Stimulated activated CD8-positive, alpha-beta memory T cell treated with anti-CD3 and anti-CD28 coated beads, Interleukin-7, amount 100 ng/mL, for 24 hours (primary cell): ENCODE results near the gene CFAP100.

ENCODE experiments used
- DNase-seq: peaks from one replicate; pipeline ENCODE4 v3.0.0-alpha.2; 2020; ENCODE audit warnings: low read depth

The CFAP100 gene

DNA sequence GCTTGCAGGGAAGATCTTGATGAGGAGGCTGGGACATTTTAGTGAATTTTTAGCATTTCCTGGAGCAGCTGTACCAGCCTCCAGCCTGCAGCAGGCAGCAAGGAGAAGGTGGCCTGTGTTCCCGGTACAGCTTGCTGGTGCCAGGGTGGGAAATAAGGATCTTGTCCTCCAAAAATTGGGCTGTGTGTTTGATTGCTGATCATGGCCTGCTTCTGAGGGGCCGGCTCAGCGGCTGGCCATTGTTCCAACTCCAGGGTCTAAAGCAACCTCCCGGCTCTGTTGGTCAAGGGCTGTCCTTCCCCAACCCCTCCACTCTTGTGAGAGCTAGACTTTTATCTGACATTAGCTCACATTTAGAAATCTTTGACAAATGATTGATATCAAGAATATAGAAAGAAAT lies 5.0 kb downstream of the CFAP100 start:
- no peak for DNase-seq

DNA sequence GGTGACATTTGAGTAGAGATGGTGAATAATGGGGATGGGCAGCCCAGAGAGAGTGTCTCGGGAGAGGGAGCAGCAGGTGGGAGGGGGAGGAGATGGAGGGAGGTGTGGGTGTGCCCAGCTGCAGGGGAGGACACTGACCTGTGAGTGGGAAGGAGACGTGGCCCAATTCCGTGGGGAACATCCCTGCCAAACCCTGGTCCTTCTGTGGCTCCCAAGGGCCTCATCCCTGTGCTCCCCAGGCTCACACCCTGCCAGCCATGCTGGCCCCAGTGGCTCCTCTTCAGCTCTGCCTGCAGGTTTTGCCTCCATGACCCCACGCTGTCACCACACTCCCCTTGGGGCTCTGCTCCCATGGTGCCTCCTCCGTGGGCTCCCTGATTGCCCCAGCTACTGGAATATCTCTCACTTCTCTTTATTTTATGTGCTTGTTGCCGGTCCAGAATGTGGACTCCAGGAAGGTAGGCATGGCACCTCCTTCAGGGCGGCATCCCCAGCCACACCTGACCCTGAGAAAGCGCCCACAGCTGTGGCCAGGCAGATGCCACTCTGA lies 7.0 kb downstream of the CFAP100 start:
- no peak for DNase-seq

DNA sequence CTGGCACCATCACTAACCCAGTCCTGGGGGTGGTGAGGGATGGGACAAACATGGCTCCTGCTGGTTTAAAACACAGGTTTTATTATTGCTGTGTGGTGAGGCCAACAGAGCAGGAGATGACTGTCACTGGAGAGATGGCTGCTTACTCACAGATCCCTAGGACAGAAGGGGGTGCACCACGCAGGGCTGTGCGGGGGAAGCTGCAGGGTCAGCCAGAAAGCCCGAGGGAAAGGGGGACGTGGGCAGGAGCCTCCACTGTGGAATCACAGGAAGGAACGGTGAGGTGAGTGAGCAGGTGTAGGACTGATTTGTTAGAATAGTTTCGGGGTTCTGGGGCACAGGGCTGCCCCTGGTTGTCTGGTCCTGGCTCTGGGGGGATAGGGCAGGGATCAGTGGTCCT lies 7.5 kb downstream of the CFAP100 start:
- DNase-seq = no peak

DNA sequence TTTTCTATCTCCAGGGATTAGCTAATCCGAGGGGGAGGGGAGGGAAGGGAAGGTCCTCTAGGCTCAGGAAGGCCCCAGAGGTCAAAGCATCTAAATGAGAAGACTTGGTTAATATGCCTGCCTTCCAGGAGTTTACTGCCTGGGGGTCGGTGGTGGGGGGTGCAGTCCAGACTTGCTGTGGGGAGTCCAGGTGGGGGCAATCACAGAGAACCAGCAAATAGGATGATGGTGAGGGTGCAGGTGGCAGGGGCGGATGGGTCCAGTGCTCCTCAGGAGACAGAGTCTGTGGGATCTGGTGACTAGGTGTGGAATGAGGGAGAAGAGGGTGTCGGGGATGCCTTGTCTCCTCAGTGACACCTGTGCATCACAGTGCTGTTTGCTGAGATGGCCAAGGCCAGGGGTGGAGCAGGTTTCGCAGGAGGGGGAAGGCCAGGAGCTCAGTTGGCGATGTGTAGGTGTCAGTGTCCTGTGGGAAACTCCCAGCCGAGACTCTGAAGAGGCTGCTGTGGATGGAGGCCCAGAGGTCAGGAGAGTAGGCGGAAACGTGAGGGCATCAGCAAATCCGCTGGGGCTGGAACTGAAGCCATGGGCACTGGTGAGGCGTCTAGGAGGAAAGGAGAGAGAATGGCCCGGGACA lies 8.1 kb downstream of the CFAP100 start:
- DNase-seq = no peak

DNA sequence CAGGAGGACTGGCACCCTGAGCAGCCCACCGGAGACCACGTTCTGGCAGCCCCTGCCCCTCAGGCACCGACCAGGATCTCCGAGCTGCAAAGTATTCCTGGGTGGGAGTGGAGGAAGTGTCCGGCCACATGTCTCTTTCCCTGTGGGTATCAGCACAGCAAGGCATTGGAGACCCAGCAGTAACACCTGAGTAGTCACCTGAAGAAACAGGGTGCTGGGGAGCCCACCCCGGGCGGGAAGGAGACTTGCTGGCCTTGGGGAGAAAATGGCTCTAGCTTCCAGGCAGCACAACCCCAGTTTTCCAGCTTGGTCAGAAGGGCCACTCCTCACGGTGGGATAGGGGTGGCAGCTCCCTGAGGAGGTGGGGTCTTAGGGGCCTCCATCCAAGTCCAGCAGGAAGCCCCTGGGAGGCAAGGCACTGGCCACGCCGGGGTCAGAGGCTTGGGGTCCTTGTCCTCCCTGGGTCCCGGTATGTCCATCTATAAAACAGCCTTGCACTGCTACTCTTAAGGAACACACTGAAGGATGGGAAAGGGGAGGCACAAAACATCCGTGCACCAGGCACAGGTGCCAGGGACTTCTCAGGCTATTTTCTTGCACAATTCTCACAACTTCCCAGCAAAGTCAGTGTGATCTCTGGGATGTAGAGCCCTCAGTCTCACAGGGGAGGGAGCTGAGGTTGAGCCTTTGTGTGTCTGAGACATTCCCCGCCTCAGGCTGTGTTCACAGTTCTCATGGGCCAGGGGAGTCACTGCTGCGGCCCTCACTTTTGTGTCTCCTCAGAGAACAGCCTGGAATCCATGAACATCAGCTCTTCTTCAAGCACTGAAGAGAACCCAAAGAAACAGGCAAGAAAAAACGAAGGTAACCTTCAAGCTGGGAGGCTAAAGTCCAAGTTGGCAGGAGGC lies 11.9 kb downstream of the CFAP100 start:
- no peak for DNase-seq

DNA sequence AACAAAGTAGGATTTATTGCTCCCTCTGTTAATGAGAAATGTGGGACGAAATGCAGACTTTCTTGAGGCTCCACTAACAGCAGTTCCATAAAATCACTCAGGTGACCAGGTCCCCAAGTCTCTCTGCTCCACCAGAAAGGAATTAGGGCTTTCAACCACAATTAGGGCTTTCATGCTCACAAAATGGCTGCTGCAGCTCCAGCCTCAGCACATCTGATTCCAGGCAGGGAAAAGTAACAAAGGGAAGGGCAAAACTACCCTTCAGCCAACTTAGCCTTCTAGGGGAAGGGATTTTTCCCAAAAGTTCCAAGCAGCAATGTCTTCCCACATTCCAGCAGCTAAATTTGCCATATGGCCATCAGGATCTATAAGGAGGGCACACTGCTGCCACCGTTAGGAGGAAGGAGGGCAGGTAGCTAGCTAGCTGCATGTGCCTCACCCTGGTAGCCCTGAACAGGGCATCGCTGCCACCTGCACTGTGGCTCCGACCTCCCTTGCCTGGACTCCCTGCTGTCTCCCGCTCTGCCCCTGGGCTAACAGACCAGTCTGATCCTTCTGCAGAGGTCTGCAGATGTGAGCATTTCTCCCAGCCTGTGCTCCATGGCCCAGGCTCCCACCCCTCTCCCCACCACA lies 12.8 kb downstream of the CFAP100 start:
- no peak for DNase-seq

DNA sequence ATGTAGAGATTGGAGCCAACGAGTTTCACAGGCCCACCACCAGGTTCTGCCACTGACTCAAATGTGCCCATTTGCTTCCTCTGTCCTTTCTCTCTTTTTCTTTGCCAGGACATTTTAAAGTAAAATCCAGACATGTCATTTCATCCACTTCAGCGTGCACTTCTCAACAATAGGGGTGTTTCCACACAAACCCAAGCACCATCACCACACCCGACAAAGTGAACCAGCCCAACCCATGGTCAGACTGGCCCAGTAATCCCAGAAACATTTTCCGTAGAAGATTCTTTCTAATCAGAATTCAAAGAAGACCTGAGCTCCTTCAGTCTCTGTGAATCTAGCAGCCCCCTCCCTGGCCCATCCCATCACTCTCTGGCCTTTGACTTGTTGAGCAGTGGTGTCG lies 13.4 kb downstream of the CFAP100 start:
- DNase-seq = no peak

DNA sequence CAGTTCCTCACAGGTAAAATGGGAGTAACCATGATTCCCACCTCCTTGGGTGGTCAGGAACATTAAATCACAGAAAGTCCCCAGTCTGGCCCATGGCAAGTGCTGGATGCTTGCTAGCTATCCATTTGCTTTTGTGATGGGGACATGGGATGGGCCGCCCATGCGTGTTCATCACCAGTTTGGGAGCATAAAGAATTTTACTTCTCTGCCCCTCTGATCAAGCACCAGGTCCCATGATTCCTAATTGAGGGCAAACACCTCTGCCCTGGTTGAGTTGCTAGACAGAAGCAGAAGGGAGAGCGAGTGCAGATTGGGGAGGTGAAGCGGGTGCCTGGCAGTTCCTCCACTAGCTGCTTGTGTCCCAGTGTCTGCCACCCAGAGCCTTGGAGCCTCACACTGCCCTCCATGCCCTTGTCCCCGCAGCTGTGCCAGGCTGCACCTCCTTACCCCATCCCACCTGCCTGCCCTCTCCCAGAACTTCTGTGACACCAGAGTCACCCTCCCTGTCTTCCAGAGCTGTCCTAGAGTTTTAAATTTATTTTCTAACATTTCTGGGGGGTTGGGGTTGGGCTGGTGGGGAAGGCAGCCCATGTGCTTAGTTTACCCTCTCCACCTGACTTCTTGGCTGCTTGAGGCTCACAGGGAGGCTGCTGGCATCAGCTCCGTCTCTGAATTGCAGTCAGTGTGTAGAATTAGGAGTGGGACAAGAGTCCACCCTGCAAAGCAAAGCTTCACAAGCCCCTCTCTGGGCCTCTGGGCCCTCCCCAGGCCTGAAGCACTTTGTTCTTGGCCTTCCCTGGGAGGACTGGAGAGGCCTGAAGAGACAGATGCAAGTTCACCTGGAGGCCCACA lies 18.4 kb downstream of the CFAP100 start:
- no peak for DNase-seq

DNA sequence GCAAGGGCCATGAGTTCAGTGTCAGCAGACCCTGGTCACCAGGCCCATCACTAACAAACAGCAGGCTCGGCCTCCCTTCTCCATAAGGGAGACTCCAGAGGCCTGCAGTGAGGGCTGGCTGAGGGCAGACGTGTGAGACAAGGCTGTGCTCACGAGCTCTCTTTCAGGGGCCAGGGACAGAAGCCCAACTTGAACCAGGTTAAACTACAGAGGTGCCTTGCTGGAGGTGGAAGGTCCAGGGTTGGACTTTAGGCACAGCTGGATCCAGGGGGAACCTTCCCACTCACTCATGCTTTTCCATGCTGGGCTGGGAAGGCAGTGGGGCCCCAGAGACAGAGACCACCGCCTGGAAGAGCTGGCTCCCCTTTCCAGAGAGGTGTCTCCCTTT lies 19.0 kb downstream of the CFAP100 start:
- no peak for DNase-seq

DNA sequence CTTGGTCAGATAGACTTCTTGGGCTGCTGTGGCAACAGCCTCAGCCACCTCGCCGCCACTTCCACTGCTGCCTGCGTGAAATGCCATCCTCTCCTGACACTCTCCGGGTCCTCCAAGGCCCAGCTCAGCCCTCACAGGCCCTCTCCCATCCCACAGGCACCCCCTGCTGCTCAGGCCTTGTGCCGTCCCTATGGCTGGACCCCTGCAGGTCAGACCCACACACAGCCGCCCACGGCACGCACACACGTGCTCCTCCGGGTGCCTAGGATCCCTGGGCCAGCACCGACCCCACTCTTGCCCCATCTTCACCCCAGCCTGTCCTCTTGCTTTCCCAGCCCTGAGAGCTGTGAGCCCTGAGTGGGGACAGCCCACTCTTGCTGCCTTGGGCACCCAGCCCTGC lies 19.7 kb downstream of the CFAP100 start:
- DNase-seq = no peak

DNA sequence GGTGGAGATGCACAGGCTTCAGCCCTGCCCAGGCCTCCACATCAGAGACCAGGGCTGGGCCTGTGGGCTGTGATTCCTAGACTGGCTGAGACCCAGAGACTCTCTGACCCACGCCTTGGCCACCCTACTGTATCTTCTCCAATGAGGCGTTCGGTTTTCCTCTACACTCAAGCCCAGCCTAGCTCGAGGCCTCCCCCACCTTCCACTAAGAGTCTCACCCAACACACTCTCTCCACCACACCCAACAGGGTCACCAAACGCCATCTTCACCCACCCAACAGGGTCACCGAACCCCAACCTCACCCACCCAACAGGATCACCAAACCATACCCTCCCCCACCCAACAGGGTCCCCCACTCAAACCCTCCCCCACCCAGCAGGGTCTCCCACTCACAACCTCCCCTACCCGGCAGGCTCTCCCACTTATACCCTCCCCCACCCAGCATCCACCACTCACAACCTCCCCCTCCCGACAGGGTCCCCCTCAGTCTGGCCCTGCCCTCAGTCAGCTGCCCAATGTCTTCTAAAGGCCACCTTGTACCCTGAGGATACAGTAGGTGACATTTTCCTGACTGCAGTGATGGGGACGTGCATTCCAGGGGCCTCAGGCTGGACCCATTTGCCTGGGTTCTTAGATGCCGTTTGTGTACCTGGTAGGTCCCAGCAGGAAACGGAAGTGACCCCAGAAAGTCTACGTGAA lies 20.4 kb downstream of the CFAP100 start:
- no peak for DNase-seq

DNA sequence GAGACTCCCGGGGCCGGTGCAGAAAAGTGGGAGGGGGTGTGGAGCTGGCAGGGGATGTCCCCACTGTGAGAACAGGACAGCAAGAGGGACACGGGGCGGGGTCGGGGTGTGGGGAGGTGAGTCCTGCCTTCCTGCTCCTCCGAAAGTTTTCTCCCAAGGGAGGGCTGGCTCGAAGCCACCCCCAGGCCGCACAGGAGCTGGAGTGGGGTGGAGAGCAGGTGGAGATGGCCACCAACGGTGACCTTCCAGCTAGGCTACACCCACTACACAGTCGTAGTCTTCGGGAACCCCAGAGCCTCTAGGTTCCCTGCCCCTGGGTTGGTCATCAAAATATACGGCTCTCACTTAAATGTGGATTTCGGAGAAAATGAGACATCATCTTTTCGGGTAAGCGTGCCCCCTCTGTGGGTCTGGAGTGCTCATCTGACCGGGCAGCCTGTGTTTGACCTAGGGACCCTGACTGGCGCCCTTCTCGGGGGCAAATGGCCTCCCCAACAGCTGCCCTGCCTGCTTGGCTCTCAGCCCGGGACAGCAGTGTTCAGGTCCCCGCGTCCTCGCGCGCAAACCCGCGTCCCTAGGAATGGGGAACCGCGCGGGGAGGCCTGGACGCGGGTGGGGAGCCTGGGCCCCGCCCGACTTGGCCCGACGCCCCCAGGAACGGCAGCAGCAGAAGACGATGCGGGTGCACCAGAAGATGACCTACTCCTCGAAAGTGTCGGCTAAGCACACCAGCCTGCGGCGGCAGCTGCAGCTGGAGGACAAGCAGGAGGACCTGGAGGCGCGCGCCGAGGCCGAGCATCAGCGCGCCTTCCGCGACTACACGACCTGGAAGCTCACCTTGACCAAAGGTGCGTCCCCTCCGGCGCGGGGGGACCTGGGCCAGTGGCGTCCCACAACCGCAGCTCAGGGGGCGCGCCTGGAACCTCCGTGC lies 21.2 kb downstream of the CFAP100 start:
- no peak for DNase-seq

DNA sequence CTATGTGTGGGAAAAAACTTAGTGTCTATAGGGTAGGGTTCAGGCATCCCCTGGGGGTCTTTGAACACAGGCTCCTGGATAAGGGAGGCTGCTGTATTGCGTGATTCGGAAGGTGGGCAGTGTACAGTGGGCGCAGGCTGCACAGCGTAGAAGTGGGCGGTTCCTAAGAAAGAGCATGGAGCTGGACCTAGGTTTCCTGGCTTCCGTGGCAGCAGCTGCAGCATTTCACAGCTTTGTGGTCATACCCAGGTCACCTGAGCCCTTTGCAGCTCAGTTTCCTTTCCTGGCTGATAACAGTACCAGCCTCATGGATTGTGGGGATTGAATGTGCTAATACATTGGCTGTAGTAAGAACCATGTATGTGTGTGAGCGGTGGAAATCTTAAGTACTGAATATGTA lies 22.2 kb downstream of the CFAP100 start:
- no peak for DNase-seq

DNA sequence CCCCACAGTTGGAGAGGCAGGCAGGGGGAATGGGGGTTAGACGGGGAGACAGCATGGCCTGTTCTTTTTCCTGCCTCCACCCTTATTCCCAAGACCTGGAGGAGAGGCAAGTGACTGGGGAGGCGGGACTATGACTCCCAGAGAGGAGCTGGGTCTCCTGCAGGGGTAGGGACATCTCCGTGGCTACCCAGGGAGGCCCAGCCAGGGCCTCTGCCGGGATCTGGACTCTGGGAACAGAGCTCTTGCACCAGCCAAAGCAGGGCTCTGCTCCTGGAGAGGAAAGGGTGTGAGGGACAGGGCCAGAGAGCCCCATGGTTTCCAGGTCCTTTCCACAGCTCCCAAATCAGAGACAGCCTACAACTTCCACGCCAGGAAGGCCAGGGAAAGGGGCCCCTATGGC lies 22.8 kb downstream of the CFAP100 start:
- DNase-seq = no peak

DNA sequence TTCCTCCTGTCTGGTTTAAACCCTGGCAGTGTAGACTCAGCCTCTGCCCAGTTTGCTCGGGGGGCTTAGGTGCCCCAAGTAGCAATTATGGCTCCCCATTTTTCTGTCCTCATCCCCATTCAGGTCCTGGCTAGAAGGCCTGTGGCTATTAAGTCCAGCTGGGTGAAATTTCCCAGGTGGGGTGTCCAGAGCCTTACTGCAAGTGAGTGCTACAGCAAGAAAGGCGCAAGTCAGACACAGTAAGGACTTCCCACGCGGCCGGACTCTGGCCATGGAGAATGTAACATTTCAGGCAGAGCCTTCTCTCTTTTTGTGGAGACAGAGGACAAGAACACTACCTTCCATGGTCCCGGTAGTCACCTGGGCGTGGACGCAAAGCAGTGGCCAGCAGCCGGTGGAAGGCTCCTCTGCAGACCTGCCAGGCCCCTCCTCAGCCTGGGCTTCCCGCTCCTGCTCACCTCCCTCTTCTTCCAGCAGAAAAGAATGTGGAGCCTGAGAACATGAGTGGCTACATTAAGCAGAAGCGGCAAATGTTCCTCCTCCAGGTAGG lies 23.3 kb downstream of the CFAP100 start:
- DNase-seq = no peak

DNA sequence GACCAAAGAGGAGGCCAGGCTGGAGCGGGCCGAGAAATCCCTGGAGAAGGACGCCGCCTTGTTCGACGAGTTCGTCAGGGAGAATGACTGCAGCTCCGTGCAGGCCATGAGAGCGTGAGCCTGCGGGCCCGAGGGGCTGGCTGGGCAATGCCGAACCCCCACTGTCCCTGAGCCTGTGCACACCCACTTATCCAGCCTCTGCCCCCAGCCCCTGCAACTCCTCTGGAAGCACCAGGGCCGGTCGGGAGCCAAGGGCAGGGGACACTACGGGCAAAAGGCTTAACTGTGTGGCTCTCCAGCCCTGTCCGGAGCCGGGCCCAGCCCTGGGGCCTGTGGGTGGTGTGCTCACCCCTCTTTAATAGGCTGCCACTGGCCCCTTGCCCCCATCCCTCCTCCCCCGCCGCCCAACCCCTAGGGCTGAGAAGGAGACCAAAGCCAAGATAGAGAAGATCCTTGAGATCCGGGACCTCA lies 24.0 kb downstream of the CFAP100 start:
- no peak for DNase-seq

DNA sequence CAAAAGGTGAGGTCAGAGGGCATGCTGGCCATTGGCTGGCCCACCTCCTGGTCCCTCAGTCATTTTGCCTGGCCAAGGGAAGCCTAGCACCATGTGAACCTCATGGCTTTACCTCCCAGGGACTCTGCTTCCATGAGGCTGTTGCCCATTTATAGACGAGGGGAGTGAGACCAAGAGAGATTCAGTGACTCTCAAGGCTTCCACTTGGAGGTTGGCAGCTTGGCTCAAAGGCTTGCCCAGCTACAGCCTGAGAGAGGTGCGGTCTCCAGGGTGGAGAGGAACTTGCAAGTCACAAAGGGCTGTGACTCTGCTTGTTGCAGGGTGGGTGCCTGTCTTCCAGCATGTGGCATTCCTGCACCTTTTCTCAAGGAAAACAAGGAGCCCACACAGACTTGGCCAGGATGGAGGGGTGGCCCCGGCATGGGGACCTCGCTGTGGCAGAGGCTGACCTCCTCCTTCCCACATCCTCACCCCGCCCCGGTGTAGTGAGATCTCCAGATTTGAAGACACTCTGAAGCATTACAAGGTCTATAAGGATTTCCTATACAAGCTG lies 24.5 kb downstream of the CFAP100 start:
- no peak for DNase-seq

DNA sequence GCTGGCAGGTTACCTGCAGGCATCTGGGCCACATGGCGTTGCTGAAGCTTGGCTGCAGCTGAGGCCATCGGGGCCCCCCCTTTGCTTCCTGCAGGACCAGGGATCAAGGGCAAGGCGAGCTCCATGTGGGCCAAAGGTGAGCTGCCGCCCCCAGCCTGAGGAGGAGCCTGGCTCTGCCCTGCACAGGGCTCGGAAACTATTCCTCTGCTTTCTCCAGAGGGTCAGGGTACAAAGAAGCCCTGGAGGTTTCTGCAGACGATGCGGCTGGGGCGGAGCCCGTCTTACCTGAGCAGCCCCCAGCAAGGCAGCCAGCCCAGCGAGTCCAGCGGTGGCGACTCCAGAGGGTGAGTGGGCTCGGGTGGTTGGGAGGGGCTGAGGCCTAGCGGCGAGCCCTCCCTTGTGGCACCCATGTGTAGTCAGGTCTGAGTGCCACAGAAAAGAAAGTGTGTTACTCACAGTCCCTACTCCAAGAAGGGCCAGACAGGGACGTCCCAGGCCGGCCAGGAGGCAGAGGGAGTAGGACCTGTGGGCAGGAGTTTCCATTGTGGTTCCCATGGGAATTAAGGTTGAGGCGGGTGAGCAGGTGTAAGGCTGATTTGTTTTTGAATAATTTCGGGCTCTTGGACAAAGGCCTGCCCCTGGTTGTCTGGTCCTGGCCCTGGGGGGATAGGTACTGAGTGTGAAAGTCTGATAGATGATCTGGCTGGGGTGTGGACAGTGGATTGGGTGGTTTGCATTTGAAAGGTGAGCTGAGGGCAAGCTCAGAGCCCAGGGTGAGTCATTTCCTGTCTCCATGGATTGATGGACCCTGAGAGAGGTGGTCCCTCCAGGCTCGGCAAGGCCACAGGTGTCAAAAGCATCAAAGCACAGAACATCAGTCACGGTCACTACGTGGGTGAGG lies 25.4 kb downstream of the CFAP100 start:
- DNase-seq = no peak
